A172 (cell line): ENCODE measurements around the gene MKLN1. TPM values are rescaled to one million over a fixed set of nuclear protein-coding genes. Genes with fewer than 3 reads are reported as not detected.

Experiments
- DNase-seq: peaks from one replicate; pipeline ENCODE4 v3.0.0-alpha.2; 2015; ENCODE audit warnings: low spot score
- total RNA-seq: library from RNA; depleted of rRNA; stranded (reverse); fragments of >200 nt; shearing (Covaris generic); gene quantifications from 2 replicates; pipeline ENCODE4 v1.2.3, GENCODE V29; 2014; rRNA removed

The MKLN1 gene
- total RNA-seq, 1 experiment from 2014 or later: 32.4 TPM

GRCh38 chr7:131546126-131546525 is 218.4 kb downstream of the MKLN1 start:
- DNase-seq: peak; percentile 75

Other genes with a start within 250 kb of the MKLN1 start
- 446 and 531 TPM in 2 replicates for gene PODXL, start 228.8 kb downstream of the MKLN1 start, total RNA-seq